Stimulated activated CD4-positive, alpha-beta T cell treated with anti-CD3 and anti-CD28 coated beads, Interleukin-4, amount 100 ng/mL, for 24 hours (primary cell): ENCODE data around the gene IMPA2.
"Not testable (repeated sequence)": the region's sequence is repeated elsewhere in the genome, so short reads cannot be mapped to it uniquely, and the experiment has no call there.

Source experiments
- DNase-seq: peaks from one replicate; pipeline ENCODE4 v3.0.0-alpha.2; 2020

Gene IMPA2

DNA sequence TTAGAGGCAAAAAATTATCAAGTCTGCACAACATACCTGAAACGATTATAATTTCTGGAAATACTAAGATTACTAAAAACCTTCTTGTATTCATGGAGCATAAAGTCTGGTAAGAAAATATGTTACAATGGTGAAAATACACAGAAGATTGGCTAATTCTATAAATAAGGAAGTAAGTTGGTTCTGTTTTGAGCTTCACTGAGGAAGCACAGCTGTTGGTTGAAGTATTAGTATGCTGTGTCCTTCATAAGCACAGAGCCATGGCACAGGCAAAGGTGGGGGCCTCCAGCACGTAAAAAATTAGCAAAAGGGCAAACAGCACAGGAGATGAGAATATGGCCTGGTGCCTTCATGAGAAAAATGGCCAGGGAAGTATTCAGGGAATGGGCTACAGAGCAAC lies 72.0 kb downstream of the IMPA2 start:
- DNase-seq, result no peak

DNA sequence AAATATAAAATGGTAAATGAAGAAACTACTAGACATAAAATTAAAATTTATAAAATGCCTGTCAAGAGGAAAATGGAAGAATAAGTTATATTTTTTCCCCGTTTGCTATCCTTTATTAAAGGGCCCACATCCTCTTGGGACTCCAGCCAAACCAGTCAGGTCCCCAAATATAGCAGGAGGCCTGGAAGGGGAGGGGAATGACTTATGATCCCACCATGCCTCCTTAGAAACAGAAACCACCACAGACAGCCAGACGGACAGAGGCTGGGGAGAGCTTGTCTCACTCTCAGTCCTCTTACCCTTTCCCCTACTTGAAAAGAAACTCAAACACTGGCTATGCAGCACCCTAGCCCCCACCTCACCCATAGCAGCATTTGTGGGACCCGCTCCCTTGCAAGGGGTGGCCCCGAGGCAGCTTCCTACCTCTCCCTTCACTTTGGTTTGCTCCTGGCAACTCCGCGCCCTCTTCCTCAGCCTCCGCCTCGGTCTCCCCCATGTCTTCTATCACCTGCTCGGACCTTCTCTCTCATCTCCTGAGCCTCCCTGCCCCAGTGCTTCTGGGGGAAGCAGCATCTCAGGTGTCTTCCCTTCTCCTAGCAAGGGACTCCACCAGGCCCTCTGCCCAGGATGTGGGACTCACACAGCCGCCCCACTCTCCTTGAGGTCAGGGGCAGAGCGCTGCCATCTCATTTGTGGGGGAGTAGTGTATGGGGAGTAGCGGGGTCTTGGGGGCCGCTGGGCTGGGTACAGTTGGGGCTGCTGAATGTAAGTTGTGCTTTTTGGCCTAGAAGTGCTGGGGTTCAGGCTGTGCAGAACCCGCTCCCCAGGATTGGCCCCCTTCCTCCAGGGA lies 75.0 kb downstream of the IMPA2 start:
- DNase-seq, result no peak

- no peak for DNase-seq
Measured at GRCh38 chr18:12056884-12057402, 75.6 kb downstream of the IMPA2 start.

DNA sequence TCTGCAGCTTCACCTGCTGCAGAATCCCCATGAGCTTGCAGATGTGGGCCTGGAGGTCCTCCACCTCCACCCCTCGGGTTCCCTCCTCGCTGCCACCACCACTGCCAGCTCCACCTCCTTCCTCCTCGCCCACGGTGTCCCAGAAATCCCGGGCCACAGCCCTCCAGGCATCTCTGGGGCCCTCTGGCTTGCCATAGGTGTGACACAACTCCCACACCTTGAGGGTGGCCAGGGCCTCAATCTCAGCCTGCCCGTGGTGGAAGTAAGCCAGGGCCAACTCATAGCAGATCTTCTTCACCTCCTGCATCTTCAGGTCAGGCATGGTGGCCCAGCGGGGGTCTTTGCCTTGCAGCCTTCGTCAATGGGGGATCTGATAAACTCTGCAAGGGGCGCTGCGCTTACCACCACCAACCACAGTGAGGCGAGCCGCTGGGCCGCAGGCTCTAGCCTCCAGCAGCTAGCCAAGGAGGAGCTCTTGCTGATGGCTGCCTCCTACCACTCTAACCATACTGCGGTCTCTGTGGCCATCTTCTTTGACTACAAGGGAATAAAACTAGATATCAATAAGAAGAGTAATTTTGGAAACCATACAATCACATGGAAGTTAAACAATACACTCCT lies 76.2 kb downstream of the IMPA2 start:
- DNase-seq, result no peak

- no peak for DNase-seq
Measured at GRCh38 chr18:12059334-12060181, 78.3 kb downstream of the IMPA2 start.

- no peak for DNase-seq
Measured at GRCh38 chr18:12060182-12060870, 79.0 kb downstream of the IMPA2 start.

DNA sequence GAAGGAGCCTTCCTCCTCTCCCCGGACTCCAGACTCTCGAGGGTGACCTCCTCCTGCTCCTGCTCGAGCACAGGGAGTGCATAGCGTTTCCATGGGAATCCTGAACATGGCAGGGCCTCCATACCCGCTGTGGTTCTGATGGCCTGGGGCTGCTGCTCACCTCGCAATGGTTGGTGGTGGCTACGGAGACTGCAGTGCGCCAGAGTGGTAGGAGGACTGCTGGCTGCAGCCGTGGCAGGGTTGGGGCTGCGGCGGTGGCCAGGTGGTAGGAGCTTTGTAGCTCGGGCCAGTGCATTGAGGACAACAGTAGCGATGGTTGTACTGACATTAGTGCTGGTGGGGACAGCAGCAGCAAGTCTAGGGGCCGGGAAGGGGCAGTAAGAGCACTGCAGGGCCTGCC lies 80.4 kb downstream of the IMPA2 start:
- DNase-seq, result no peak

DNA sequence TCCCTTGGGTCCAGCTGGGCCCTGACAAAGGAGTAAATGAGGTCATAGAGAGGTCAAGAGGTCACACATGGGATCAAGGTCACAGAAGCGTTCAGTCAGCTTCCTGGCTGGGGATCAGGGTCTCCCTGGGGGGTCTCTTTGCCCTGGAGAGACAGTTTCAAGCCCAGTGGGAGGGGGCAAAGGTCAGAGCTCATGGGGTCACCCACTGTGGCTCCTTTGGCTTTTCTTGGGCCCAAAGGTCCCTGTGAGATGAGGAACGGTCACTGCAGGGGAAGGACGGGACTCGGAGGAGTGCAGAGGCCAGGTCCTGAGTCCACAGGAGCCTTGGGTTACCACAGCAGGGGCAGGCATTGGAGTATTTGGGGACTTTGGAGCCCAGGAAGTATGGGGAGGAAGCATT lies 81.7 kb downstream of the IMPA2 start:
- DNase-seq, result no peak

- no peak for DNase-seq
Measured at GRCh38 chr18:12064086-12064763, 82.9 kb downstream of the IMPA2 start.

DNA sequence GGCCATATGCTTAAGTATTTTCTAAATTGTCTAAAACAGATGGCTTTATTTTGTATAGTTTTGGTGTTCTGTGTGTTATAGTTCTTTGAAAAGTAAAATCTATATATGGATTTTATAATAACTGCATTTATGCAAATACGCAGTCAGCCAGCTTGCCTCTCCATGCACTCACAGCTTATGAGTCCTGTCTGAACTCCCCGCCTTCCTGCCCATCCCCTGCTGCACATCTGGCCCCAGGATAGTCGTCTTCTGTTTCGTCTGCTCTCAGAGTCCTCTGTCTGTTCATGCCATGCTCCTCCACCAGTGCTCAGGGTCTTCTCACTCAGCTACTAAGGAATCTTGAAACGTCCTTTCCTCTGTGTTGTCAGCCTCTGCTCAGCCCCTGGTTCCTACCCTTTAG lies 84.1 kb downstream of the IMPA2 start:
- no peak for DNase-seq

DNA sequence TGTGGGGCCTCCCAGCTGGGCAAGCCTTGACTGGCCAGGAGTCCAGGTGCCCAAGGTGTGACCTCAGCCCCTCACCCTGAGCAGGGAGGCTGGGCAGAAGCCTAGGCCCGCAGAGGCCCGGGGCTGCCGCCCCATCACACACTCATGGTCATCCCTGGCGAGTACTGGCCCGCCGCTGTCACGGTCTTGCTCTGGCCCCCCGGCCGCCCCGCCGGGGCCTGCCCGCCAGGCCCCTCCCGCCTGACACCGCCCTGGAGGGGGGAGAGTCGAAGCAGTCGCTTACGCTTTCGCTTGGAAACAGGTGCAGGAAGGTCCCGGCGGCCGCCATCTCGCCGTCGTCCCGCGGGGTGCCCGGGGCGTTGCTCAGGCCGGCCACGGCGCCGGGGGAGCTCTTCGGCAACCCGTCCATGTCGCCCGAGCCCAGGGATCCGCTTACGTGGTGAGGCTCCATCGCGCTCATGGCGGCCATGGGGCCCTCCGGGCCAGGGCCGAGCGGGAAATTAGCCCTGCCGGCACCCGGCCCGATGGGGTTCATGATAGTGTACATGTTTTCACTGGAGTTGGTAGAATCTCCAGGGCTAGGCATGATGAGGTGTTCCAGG lies 85.7 kb downstream of the IMPA2 start:
- DNase-seq, result no peak

- no peak for DNase-seq
Measured at GRCh38 chr18:12067671-12068070, 86.4 kb downstream of the IMPA2 start.

DNA sequence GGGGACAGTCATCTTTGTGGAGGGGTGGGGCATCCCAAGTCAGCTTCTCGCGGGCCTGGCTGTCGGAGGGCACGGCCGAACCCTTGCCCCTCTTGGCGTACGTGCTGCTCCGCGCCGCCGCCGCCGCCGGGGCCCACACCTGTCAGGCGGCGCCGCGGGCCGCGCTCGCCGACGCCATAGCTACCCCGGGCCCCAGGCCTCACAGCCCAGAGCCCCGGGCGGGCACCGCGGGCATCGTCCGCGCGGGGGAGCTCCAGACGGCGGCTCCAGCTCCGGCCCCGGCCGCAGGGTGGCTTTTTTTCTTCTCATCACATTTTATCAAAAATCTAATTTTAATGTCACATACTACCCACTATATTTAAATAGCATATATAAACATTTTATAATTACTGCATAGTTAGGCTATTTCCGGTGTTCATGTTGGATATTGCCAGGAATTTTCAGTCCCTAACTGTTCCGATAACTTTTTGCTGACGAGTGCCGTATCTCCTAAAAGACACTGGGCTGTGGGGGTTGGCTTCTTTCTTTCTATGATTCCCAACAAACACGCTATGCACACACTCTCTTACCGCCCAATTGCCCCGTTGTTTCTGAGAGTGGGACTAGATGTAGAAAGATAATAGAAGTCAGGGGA lies 87.1 kb downstream of the IMPA2 start:
- not testable (repeated sequence) for DNase-seq

DNA sequence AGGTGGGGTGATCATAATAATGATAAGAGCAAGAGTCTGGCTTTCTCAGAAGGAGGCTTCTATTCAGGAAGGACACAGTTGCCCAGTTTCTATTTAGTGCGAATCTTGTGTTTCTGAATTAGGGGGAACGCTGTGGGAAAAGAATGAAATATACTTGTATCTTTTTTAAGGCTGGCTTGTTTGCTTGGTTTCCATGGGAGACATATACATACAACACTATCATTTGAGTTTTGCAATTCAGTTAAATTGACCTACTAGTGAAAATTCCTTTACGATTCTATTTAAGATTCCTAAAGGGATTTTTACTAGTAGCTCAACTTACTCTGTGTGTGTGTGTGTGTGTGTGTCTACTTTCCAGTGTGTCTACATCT lies 87.6 kb downstream of the IMPA2 start:
- no peak for DNase-seq

DNA sequence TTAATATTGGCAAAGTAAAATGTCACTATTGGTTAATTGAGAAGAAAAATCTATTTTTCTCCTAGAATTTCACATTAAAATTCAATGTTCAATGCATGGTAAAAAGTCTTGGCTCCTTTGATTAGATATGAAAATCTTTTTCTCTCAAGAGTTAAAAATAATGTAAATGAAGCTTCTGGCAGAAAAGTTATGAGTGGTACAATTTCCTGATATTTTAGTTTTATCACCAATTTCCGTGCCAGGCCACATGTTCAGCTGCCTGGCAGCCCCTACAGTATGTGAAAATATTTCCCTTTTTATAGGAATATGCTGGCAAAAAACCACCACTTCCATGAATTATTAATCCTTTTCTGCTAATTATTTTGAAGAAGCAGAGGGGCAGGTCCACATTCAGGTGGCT lies 89.8 kb downstream of the IMPA2 start:
- not testable (repeated sequence) for DNase-seq

- no peak for DNase-seq
Measured at GRCh38 chr18:12072996-12073395, 91.7 kb downstream of the IMPA2 start.

DNA sequence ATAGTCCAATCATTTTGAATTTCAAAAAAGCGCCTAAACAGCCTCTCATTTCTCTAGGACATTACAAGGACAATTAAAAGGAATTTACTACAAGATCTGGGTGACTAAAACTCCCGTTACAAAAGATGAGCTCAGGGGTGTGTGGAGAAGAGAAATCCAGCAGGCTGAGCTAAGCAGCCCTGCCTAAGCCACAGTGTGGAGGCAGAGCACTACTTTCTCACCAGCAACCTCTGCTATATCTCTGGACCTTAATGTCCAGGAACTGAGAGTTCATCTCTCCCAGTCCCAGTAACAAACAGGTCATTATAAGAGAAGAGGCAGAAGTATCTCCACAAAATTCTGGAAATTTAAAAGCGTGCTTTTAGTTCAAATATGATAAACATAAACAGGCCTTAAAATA lies 93.4 kb downstream of the IMPA2 start:
- DNase-seq, result no peak

DNA sequence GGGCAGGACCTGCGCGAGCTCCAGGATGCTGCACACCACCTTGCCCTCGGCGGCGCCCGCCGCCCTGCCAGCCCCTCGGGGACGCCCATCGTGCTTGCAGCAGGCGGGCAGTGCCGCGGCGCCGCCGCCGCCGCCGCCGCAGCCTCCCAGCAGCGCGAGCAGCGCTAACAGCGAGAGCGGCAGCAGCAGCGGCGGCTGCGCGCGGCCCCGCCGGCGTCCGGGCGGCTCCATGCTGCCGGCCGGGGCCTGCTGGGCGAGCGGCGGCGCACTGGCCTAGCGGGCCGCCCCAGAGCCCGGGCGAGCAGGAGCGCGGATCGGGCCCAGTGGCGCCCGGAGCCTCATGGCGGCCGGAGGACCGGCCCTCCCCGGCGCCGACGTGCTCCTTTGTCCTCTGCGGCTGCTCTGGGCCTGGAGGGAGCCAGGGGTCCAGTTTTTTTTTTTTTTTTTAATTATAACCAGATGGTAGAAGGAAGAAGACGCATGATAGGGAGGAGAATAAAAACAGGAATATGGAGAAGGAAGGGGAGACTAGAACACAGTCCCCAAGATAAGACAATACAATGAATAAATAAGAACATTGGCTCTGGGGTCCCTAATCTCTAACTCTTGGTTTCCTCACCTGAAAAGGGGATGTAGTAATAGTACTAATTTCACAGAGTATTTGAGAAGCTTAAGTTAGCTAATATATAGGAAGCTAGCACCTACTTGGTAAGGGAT lies 95.3 kb downstream of the IMPA2 start:
- DNase-seq, result no peak

DNA sequence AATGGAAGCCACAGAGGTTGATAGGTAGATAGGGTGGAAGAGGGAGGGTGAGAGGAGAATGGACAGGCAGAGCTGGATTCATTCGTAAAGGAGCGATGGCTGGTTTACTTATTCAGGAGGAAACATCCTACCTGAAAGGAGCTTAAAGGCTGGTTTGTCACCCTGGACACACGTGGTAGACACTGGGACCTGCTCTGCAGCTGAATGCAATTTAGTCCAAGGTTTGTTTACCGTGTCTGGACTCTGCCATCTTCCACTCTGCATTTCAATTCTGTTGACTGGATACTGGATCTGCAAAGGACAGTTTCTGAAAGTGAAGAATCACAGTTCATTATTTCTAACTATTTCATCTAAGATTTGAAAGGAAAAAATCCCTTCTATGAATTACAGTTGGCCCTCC lies 96.7 kb downstream of the IMPA2 start:
- DNase-seq, result not testable (repeated sequence)

DNA sequence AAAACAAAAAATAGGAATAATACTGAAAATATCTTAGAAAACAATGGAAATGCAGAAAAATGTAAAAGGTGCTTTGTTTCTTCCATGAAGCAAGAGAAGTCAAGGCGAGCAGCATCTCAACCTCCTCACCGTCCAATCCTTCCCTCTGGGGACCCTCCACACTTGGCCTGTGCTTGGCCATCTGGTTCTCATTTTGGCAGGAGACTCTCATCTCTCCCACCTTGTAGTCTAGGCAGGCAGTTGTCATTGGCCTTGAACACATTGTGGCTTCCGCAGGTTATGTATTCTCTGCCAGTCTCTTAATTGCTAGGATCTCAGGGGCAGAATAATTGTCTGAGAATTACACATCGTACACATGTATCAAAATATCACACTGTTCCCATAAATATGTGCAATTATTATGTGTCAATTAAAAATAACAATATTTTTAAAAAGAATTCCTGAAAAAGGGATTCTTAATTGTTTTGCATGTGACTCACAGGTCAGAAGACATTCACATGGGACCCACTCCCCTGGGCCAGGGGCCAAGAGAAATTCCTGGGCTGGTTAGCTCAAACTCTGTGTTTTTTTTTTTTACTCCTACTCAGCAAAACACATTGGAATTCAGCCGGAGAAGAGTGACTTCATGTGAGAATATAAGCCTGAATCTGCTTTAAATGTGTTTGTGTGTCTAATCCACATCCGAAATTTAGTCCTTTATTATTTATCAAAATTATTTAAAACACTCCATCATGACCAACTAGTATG lies 98.4 kb downstream of the IMPA2 start:
- DNase-seq, result no peak
